Activated CD4-positive, alpha-beta T cell treated with anti-CD3 and anti-CD28 coated beads, Interleukin-2, amount 50 U/mL, for 4 hours (primary cell): ENCODE data around the gene FGF14.

ENCODE experiments used
- DNase-seq, 2 experiments: peaks; one replicate each; pipeline ENCODE4 v3.0.0-alpha.2; 2020

FGF14 gene

DNA sequence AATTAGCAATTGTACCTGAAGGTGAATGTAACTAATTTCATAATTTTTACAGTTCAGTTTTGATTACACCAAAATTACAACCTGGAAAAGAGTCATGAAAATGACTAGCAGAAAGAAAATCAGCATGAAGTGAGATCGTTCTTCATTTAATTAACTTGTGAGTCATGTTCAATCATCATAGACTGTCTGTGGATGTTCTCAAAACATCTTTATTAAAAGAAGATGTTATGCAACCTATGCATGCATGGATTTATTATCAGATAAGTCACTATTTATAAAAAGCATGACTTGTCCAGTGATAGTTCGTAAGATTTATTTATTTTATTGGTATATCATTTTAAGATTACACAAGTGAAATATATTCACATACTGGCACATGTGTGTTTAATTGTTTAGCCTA, 703.4 kb downstream of the FGF14 start:
- no peak for DNase-seq

DNA sequence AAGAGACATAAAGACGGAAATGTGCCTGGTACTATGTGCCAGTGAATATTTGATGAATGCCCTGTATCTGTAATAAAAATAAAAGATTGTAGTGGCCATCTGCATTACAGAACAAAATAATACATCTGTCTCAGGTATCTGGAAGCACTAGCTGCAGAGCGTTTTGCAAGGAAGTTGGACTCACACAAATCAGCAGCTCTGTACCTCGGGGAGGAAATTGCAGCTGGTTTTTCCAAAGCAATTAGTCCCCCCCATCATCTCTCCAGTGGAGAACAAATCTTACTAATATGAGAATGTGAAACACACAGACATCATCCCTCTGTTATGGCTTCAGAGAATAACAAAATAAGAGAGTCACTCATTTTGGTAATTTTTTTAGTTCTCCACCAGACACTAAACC, 704.1 kb downstream of the FGF14 start:
- DNase-seq, result no peak

DNA sequence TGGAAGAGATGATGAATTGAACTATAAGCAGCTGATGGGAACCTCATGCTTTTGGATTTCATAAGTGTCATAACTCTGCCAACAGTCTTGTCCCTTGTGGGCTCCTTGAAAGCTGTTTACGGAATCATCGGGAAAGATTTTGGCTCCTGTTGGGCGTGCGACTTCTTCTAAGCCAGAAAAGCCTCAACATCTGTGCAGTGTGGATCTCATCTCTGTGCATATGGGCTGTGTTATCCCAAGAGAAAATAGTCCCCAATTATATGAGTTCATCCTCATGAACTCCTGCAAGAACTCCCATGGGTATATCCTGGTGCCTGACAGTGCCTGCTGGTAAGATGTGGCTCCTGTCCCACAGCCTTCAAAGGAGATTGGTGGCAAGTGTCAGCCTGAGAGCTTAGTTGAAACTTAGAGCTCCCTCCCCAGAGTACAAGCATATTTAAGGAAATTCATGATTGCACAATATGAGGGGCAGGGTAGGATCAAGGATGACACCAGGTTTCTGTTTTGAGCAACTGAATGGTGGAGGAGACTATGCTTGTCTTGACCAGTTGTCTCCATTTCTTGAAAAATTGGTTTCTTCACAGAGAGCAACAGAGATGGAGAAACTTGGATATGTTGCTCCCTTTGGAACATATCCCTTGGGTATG, 705.9 kb downstream of the FGF14 start:
- DNase-seq, result no peak

DNA sequence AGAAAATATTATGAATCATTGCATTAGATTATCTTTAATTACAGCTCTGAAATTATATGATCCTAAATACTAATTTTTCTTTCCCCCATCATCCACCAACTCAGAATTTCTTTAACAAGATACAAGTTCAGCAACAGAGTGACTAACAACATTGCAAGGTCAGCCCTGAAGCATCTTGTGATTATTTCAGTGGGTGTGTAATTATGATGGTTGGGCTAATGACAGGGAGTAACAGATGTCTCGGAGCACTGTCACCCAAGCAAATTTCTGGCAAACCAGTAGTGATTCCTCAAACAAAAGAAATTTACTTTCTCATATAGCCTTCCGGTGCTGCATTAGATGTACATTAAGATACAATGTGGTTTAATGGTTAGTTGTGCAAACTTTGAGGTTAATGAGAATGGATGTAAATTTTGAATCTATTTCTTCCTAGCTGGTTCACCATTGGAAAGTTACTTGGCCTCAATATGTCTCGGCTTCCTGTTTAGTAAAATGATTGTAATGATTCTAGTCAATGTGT, 710.4 kb downstream of the FGF14 start:
- DNase-seq, result no peak

DNA sequence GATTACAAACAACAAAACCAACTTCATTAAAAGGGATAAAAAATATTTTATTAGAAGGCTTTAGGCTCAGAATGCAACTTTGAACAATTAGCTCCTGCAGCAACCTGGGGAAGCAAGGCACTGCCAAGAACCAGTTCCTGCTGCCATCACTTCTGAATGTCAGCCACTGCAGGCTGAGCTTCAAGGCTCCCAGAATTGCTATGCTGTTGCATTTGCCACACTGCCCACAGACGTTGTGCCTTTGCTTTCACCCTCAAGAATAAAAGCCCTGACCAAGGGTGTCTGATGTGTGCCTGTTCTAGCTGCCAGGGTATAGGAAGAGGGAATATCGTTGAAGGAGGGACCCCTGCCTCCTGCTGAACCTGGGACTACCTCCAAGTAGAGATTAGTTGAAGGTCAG, 711.0 kb downstream of the FGF14 start:
- DNase-seq, result no peak

DNA sequence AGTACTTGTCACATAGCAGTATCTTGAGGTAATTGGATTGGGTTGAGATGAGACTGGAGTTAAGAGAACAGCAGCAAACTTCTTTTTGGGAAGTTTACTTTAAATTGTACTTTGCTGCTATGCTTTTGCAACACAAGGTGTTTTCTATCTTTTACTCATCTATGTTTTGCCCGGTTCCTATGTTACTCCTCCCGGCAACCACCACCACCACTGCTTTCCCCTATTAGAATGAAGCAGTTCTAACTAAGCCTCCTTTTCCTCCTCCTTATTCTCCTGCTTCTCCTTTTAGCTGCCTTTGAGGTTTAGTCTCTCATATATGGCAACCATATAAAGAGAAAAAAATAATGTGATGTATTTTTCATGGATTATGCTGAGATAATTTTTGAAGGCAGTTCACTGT, 715.8 kb downstream of the FGF14 start:
- no peak for DNase-seq

DNA sequence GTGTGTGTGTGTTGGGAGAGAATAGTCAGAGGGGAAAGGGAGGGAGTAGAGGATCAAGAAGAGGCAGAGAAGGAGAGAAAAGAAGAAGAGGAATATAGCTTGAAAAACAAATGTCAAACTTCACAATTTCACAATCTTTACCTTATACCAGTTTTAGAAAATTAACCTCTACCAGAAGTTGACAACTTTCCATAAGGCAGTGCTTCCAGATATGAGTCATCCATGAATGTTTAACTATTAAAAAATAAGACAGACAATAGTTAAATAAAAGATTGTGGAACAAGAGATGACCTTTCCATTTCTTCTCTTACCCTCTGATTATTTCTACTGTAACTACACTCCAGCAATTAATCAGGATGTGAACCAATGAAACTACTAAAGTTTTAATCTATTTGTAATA, 720.0 kb downstream of the FGF14 start:
- no peak for DNase-seq

DNA sequence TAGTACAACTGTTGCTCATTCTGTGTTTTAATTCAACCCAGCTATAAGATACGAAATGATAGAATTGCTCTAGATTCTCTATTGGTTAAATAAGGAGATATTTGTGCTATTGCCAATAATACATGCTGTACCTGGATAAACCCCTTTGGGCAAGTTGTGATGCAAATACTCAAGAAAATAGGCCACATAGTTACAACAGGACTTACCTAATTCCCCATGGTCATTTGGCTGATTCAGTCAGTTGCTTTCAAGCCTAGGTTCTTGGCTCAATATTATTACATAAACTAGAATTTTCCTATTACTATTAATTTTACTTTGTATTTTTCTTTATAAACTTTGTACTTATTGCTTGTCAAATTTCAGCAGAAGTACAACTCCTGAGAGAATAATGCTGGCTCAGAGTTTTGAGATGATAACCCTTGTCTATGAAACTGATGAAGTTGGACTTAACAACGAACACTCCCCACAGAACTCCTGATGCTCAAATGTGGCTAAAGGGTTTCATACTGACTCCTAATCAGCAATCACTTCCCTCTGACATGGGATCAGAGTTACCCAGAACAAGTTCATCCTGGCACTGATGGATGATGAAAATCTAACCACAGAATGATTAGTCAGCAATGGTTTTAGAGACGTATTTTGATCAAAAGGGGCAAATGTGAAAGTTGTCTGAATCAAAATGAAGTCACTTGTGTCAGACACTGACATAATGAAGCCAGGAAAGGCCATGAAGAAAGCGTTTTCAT, 728.3 kb downstream of the FGF14 start:
- DNase-seq, result no peak

DNA sequence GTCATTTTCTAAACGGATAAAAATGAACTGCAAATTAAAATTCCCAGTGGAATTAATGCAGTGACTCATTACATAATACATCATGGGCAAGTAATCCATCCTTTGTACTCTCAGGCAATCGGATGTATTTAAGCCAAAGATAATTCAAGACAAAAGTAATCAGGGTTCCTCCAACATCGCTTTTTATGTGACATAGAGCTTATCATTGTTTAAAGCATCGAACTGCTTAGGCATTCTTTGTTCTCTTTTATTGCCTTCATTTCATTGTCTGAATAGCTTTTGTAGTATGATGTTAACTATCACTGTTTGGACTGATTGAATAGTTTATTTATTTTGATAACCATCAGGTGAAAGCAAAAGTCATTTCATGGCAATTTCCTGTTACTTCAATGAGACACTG, 740.0 kb downstream of the FGF14 start:
- no peak for DNase-seq
